ENCODE results near the gene KCTD21.
"Not testable (repeated sequence)": the region's sequence is repeated elsewhere in the genome, so short reads cannot be mapped to it uniquely, and the experiment has no call there.

KCTD21 gene

GRCh38 chr11:78188286-78189173 is at the start of gene KCTD21, which contains the start of gene USP35:
KCTD21 (minus strand) TSS chr11:78188626; CDS start chr11:78174554, 14,072 bp downstream.
USP35 (plus strand) TSS chr11:78188919; CDS start chr11:78196246, 7,327 bp downstream.
- peak; percentile 95 for DNase-seq

GRCh38 chr11:78237293-78238046 is 49.0 kb upstream of the KCTD21 start:
- DNase-seq = no peak

- no peak for DNase-seq
These were observed 45.6 kb upstream of the KCTD21 start for GRCh38 chr11:78234006-78234405.

GRCh38 chr11:78233046-78233445 is 44.6 kb upstream of the KCTD21 start:
- DNase-seq = not testable (repeated sequence)

- no peak for DNase-seq
These were observed 43.6 kb upstream of the KCTD21 start for GRCh38 chr11:78231962-78232501.

- no peak for DNase-seq
These were observed 41.9 kb upstream of the KCTD21 start for GRCh38 chr11:78230161-78230877.

GRCh38 chr11:78229106-78229505 is 40.7 kb upstream of the KCTD21 start:
- DNase-seq = no peak

GRCh38 chr11:78228467-78228866 is 40.0 kb upstream of the KCTD21 start:
- peak; percentile 48 for DNase-seq

- no peak for DNase-seq
These were observed 39.5 kb upstream of the KCTD21 start for GRCh38 chr11:78227921-78228320.

GRCh38 chr11:78226684-78227680 is 38.6 kb upstream of the KCTD21 start:
- no peak for DNase-seq

- no peak for DNase-seq
These were observed 36.5 kb upstream of the KCTD21 start for GRCh38 chr11:78224906-78225420.

GRCh38 chr11:78224506-78224905 is 36.1 kb upstream of the KCTD21 start:
- DNase-seq = no peak

GRCh38 chr11:78223320-78223954 is 35.0 kb upstream of the KCTD21 start:
- DNase-seq = no peak

- DNase-seq = not testable (repeated sequence)
These were observed 34.3 kb upstream of the KCTD21 start for GRCh38 chr11:78222726-78223125.

GRCh38 chr11:78221396-78222315 is 33.2 kb upstream of the KCTD21 start:
- peak; percentile 35 for DNase-seq

- DNase-seq = peak; percentile 37
These were observed 32.1 kb upstream of the KCTD21 start for GRCh38 chr11:78220218-78221157.

- no peak for DNase-seq
These were observed 31.2 kb upstream of the KCTD21 start for GRCh38 chr11:78219493-78220217.
